Nephron (organoid): ENCODE results near the gene RAB3B.

Source experiments
- H3K27ac Mint-ChIP-seq, 3 experiments: 2 replicates each; pipeline ENCODE4 v1.8.0; 2020; ENCODE audit warnings: mixed read lengths in 3 of 3, mild to moderate bottlenecking in 2 of 3, moderate library complexity in 1 of 3
- H3K27me3 Mint-ChIP-seq: 2 replicates; pipeline ENCODE4 v1.8.0; 2021; ENCODE audit warnings: low read depth, mild to moderate bottlenecking, moderate library complexity, mixed read lengths
- H3K36me3 Mint-ChIP-seq: 2 replicates; pipeline ENCODE4 v1.8.0; 2020; ENCODE audit warnings: low read depth, mixed read lengths
- H3K4me1 Mint-ChIP-seq: 2 replicates; pipeline ENCODE4 v1.8.0; 2020; ENCODE audit warnings: mixed read lengths
- H3K4me3 Mint-ChIP-seq, 3 experiments: 2 replicates each; pipeline ENCODE4 v1.8.0; 2020; ENCODE audit warnings: mild to moderate bottlenecking in 3 of 3, mixed read lengths in 3 of 3, moderate library complexity in 2 of 3
- H3K9me3 Mint-ChIP-seq: 2 replicates; pipeline ENCODE4 v1.8.0; 2020; ENCODE audit warnings: mixed read lengths
- TF ChIP-seq, protein P1 (sequence below), 3 experiments: fragments of 200-600 bp; sonication (generic); IDR thresholded peaks; one replicate each; pipeline ENCODE4 v1.5.0; 2021; ENCODE audit warnings: antibody characterized with exemption in 3 of 3; ENCODE audit not compliant: unreplicated experiment in 3 of 3

RAB3B gene

DNA sequence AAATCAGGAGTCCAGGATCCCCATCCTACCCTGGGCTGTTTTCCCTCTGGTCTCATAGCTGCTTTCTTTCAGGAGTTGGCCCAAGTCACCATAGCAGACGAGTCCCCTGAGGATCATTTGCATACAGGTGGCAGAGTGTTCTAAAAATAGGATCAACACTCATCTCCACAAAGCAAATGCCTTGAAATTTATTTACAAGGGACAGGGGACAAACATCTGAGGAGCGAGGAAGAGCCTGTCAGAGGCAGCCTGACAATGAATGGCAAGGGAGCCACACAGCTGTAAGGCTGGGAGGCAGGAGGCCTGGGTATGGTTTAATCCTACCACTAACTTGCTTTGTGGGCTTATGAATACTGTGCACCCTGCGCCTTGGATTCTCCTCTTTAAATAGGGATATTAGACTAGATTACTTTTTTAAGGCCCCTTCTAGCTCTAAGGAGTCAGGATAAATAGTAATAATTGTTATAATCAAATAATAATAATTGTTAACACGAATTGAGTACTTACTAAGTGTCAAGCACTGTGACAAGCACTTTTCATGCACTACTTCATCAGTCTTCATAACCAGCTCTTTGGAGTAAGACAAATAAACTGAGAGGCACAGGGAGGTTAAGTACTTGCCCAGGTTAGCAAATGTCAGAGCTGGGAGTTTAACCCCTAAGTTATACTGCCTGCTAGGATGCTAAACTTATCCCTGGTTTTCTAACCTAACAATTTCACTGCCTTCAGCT is 34.5 kb downstream of the RAB3B start:
- no peak overlapping the region for H3K4me3 Mint-ChIP-seq
- TF ChIP-seq, protein P1, sequence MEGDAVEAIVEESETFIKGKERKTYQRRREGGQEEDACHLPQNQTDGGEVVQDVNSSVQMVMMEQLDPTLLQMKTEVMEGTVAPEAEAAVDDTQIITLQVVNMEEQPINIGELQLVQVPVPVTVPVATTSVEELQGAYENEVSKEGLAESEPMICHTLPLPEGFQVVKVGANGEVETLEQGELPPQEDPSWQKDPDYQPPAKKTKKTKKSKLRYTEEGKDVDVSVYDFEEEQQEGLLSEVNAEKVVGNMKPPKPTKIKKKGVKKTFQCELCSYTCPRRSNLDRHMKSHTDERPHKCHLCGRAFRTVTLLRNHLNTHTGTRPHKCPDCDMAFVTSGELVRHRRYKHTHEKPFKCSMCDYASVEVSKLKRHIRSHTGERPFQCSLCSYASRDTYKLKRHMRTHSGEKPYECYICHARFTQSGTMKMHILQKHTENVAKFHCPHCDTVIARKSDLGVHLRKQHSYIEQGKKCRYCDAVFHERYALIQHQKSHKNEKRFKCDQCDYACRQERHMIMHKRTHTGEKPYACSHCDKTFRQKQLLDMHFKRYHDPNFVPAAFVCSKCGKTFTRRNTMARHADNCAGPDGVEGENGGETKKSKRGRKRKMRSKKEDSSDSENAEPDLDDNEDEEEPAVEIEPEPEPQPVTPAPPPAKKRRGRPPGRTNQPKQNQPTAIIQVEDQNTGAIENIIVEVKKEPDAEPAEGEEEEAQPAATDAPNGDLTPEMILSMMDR (IDR thresholded peaks at IDR 0.05; ENCODE audit: unreplicated experiment in 3 of 3) = no peak
- H3K9me3 Mint-ChIP-seq = no peaks in the 10 kb centered on the region
- peaks cover 3% of the 10 kb centered on the region for H3K27me3 Mint-ChIP-seq
- no peak overlapping the region for H3K27ac Mint-ChIP-seq
- no peaks in the 10 kb centered on the region for H3K4me1 Mint-ChIP-seq
- H3K36me3 Mint-ChIP-seq = no peaks in the 10 kb centered on the region

DNA sequence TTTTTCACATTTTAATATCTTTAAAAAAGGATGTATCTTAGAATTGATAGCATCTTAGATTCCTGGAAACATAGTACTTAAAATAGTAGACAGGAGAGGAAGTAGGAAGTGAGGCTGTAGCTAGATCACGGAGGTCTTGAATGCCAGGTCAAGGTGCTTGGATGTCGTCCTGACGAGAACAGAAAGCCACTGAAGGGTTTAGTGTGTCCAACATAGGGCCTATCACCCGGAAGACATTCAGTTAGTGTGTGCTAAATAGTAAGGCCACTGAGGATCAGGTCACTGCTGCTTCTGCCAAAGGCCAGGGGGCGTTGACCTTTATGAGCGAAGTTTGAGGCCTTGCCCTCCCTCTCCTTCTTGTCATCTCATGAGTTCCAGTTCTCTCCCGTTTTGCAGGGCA is 35.7 kb downstream of the RAB3B start:
- Mint-ChIP-seq H3K9me3 (no peaks in the 10 kb centered on the region), H3K4me3 (no peak overlapping the region), H3K27ac (no peak overlapping the region), H3K27me3 (no peaks in the 10 kb centered on the region), H3K4me1 (no peaks in the 10 kb centered on the region), H3K36me3 (no peaks in the 10 kb centered on the region)
- TF ChIP-seq, protein P1 (IDR thresholded peaks at IDR 0.05; ENCODE audit: unreplicated experiment in 3 of 3) = no peak

DNA sequence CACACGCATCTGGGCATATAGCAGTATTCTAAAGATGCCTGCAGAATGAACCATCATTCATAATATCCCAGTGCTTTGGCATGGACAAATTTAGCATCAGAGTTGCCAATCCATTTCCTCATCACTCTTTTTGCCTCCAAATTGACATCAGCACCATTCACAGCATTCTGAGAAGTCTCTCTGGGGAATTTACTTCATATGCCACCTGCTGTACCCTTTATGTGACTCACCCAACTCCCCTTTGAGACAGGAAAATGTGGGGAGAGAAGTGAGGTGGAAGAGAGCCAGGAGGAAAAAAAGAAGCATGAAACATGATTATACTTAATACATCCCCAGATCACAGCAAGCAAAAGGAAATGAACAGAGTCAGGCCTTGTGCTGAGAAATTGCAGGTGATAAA is 37.4 kb downstream of the RAB3B start:
- Mint-ChIP-seq H3K4me1 (no peaks in the 10 kb centered on the region), H3K4me3 (no peak overlapping the region), H3K9me3 (no peaks in the 10 kb centered on the region), H3K27me3 (no peaks in the 10 kb centered on the region), H3K27ac (no peak overlapping the region), H3K36me3 (no peaks in the 10 kb centered on the region)
- TF ChIP-seq, protein P1 (IDR thresholded peaks at IDR 0.05; ENCODE audit: unreplicated experiment in 3 of 3) = no peak

DNA sequence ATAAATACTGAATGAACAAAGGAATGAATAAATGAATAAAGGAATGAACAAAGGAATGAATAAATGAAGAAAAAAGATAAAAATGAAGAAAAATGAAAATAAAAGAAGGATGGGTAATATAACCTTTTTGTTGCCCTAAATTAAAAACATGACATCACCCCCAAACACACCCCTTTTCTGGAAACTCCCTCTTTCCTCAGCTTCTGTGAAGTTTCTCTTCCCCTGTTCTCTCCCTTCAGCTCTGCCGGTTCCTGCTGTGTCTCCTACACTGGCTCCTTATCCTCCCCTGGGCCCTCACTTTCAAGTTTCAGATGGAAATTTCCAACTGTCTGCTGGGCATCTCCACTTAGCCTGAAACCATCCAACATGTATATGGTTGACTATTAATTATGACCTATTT is 37.9 kb downstream of the RAB3B start:
- Mint-ChIP-seq H3K4me3 (no peak overlapping the region), H3K36me3 (no peaks in the 10 kb centered on the region), H3K27ac (no peak overlapping the region), H3K4me1 (peaks cover 2% of the 10 kb centered on the region), H3K9me3 (no peaks in the 10 kb centered on the region), H3K27me3 (no peaks in the 10 kb centered on the region)
- TF ChIP-seq, protein P1 (IDR thresholded peaks at IDR 0.05; ENCODE audit: unreplicated experiment in 3 of 3) = no peak

DNA sequence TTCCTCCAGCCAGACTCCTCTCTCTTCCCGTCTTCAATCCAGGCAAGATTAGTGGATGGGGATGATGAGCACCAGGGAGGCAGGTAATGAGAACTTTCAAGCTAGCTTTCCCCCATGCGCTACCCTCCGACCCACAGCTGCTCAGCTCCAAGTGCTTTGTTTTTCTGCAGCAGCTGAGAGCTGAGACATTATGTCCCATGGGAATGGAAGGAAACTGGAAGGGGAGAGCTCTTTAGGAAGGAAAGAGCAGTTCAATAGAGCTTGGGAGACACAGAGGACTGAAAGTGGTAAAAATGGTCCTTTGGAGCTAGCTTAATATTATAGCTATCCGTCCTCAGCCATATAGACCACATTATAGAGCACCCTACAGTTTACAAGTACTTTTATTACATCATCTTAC is 39.8 kb downstream of the RAB3B start:
- H3K4me3 Mint-ChIP-seq = no peak overlapping the region
- H3K9me3 Mint-ChIP-seq = no peaks in the 10 kb centered on the region
- H3K4me1 Mint-ChIP-seq = peaks cover 5% of the 10 kb centered on the region
- H3K27me3 Mint-ChIP-seq = no peaks in the 10 kb centered on the region
- TF ChIP-seq, protein P1 (IDR thresholded peaks at IDR 0.05; ENCODE audit: unreplicated experiment in 3 of 3) = no peak
- no peak overlapping the region for H3K27ac Mint-ChIP-seq
- H3K36me3 Mint-ChIP-seq = no peaks in the 10 kb centered on the region

DNA sequence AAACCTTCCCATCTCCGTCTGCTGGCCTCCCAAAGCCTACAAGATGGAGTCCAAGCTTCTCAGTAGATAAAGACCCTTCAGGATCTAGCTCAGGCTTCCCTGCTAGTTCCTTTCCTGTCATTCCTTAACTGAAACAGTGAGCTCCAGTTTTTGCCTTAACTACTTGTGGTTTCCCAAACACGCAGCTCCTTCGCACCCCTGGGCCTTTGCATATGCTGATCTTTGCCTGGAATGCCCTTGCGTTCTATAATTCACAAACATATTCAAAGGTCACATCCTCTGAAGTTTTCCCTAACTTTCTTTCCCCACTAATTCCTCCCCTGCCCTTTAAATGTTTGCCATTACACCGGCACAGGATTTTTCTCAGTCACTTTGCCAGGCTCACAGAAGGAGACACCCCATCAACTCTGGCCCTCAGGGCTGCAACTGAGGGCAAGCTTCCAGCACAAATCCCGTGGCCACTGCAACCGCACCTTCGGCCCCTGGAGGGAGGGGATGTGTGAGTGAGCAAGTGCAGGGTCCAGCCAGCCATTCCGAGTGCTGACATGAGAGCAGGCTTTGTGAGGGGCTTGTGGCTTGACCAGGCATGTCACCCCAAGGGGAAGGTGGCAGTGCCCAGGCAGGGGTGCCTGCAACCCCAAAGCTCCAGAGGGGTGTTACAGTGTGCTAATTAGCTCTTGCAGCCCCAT is 41.3 kb downstream of the RAB3B start:
- no peaks in the 10 kb centered on the region for H3K36me3 Mint-ChIP-seq
- no peaks in the 10 kb centered on the region for H3K27me3 Mint-ChIP-seq
- H3K4me1 Mint-ChIP-seq = peaks cover 5% of the 10 kb centered on the region
- no peak overlapping the region for H3K27ac Mint-ChIP-seq
- H3K9me3 Mint-ChIP-seq = no peaks in the 10 kb centered on the region
- H3K4me3 Mint-ChIP-seq = no peak overlapping the region
- TF ChIP-seq, protein P1 (IDR thresholded peaks at IDR 0.05; ENCODE audit: unreplicated experiment in 3 of 3) = no peak
